HG03520 (cell line): ENCODE results near the gene CERS5.
"Not testable (repeated sequence)": the region's sequence is repeated elsewhere in the genome, so short reads cannot be mapped to it uniquely, and the experiment has no call there.

Experiments used
- ATAC-seq: cut with Tn5 transposase; IDR thresholded peaks from one replicate; pipeline ENCODE4 v1.9.1; 2021; ENCODE audit warnings: mild to moderate bottlenecking, moderate library complexity; ENCODE audit not compliant: unreplicated experiment

CERS5 gene

GRCh38 chr12:50187084-50187900 is 20.1 kb upstream of the CERS5 start:
- peak; percentile 43 for ATAC-seq

DNA sequence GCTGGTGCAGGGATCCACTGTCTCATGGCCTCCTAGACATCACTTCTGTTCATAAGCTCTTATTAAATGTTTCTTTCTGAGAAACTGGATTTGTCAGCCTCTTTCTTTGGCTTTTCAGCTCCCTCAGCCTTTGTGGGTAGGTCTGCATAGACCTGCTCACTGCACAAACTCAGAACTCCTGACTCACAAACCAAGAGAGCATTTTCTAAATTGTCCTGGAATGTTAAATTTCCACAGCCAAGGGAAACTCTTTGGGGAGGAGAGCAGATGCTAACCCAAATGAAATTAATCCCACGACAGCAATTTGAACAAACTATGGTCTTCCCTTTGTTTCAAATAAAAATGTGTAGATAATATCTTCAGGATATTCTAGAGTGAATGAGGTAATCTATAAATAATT is 19.5 kb upstream of the CERS5 start:
- no peak for ATAC-seq

GRCh38 chr12:50185970-50186663 is 18.9 kb upstream of the CERS5 start:
- no peak for ATAC-seq

- ATAC-seq = no peak
Observed at GRCh38 chr12:50185301-50185895, 18.2 kb upstream of the CERS5 start.

- ATAC-seq = no peak
Observed at GRCh38 chr12:50184261-50184660, 17.1 kb upstream of the CERS5 start.

- ATAC-seq = no peak
Observed at GRCh38 chr12:50182461-50182860, 15.3 kb upstream of the CERS5 start.

DNA sequence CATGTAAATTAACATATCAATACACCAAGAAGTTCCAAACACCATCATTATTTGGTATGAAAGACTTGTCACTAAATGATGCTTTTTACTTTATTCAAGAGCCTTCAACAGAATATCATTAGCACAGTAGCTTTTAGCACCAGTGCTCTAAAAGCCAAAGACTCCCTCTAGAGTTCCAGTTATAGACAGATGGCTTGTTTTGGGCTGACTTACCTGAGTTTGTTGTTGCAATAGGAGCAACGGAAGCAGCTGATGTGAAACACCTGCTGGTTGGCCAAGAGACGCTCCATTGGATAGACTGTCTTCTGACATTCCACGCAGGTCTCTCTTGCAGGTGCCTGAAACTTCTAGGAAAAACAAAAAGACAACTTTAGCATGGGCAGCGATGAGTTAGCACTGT is 14.5 kb upstream of the CERS5 start:
- no peak for ATAC-seq

DNA sequence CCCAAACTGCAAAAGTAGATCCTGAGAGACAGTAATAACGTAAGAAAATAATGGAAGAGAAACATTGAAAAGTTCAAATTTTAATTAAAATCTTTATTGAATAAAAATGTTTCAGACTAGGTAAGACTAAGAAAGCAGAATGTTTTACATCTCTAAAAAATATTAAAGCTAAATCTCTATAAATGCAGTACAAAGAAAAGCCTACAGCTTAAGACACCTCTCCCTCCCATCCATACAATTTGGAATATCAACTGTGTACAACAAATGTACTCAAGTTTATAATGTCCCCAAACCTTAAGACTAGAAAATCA is 8.5 kb upstream of the CERS5 start:
- ATAC-seq = no peak

DNA sequence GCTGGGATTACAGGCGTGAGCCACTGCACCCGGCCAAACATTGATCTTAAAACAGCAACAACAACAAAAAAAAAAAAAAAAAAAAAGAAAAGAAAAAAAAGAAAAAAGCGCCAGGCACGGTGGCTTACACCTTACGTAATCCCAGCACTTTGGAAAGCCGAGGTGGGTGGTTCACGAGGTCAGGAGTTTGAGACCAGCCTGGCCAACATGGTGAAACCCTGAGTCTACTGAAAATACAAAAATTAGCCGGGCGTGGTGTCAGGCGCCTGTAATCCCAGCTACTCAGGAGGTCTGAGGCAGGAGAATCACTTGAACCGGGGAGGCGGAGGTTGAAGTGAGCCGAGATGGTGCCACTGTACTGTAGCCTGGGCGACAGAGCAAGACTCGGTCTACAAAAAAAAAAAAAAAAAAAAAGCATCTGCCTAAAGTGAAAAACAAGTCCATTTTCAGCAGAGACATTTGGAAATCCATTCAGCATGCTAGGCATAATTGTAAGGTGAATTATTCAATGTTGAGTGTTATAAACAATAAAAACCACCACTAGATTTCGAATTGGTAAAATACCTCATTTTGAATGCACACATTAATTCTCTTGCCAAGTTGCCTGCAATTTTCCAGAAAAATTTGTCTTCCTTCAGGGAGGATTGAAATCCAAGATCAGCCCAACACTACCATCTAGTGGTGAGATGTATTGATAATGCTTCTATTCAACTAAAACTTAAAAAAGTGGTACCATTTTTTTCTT is 8.0 kb upstream of the CERS5 start:
- no peak for ATAC-seq

DNA sequence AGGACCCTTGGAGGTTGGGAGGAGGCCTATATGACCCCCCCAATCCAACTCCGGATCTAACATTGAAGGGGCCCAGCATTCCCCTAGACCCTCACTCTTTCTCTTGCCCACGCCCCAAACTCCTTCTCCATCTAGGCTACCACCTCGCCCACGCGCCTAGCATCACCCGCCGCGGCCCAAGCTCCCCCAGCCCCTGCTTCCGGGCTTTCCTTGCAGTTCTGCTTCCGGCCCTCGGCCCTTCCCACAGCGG is 445 bp downstream of the CERS5 start:
- ATAC-seq = peak; percentile 17

DNA sequence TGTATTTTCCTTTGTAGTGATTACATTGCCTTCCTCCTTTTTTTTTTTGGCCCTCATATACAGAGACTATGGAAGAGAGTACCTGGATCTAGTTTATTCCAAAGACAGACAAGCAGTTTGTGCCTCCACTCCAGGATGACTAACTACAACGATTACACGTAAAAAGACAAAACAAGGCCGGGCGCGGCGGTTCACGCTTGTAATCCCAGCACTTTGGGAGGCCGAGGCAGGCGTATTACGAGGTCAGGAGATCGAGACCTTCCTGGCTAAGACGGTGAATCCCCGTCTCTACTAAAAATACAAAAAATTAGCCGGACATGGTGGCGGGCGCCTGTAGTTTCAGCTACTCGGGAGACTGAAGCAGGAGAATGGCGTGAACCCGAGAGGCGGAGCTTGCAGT is 2.2 kb downstream of the CERS5 start:
- no peak for ATAC-seq

GRCh38 chr12:50162230-50162629 is 4.9 kb downstream of the CERS5 start:
- ATAC-seq = no peak

DNA sequence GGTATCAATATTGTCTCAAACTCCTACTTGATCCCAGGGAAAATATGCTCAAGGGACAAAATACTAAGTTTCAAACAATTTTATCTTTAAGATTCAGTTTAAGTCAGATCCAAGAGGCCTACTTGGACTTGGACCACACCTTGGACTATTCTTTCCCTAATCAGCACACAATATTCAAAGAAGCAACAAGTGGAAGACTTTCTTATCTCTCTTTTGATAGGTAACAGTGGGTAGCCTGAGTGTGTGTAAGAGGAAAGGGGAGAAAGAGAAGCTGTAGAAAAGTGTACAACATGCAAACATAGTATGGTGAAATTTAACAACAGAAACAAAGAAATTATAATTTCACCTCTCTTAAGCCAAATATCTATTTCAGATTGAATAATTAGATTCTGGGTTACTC is 6.5 kb downstream of the CERS5 start:
- ATAC-seq = no peak

GRCh38 chr12:50157259-50157658 is 9.9 kb downstream of the CERS5 start:
- no peak for ATAC-seq

- ATAC-seq = no peak
Observed at GRCh38 chr12:50156641-50157040, 10.5 kb downstream of the CERS5 start.

DNA sequence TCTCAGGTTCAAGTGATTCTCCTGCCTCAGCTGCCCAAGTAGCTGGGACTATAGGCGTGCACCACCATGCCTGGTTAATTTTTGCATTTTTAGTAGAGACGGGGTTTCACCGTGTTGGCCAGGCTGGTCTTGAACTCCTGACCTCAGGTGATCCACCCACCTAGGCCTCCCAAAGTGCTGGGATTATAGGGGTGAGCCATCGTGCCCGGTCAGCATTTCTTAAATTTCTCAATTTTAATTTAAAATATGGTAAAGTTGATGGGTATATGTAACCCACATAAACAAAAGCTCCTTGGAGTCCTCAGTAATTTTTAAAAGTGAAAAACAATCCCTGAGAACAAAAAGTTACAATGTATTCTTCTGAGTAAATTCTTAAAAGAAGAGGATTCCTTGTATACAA is 12.2 kb downstream of the CERS5 start:
- not testable (repeated sequence) for ATAC-seq

- ATAC-seq = no peak
Observed at GRCh38 chr12:50151047-50151687, 16.0 kb downstream of the CERS5 start.

- ATAC-seq = no peak
Observed at GRCh38 chr12:50149311-50149710, 17.9 kb downstream of the CERS5 start.

DNA sequence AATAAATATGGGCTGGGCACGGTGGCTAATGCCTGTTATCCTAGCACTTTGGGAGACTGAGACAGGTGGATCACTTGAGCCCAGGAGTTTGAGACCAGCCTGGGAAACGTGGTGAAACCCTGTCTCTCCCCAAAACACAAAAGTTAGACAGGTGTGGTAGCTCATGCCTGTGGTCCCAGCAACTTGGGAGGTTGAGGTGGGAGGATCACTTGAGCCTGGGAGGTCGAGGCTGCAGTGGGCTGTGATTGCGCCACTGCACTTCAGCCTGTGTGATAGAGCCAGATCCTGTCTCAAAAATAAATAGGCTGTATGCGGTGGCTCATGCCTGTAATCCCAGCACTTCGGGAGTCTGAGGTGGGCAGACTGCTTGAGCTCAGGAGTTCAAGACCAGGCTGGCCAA is 19.2 kb downstream of the CERS5 start:
- not testable (repeated sequence) for ATAC-seq

- ATAC-seq = no peak
Observed at GRCh38 chr12:50147281-50147680, 19.9 kb downstream of the CERS5 start.

DNA sequence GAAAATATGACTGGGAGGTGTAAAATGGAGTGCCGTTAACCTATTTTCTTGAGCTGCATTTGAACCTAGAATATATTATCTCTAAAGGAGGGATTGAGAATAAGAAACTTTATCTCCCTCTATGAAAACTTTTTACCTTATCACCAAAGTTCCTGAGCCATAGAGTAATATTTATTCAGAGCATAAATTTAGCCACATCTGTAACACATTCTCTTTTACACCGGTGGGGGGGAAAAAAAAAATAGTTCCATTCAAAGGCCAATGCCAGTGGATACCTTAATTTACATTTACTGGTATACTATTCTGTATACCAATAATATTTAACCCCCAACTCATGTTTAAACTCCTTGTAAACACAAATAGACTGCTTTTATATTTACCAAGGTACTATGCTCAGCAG is 21.7 kb downstream of the CERS5 start:
- ATAC-seq = no peak
